Retina (tissue), 1 donor: ENCODE results near the gene ADORA1.
A peak's percentile ranks its signal among the peaks of the same experiment; 100 is the strongest.

Experiments used
- DNase-seq: peaks from one replicate; pipeline ENCODE4 v3.0.0-alpha.2; 2016

Gene ADORA1

GRCh38 chr1:203127666-203128430 is at the start of gene ADORA1:
ADORA1 (plus strand) TSS chr1:203127726; CDS start chr1:203128842, 1,116 bp downstream.
- peak; percentile 85 for DNase-seq

GRCh38 chr1:203077956-203078355 is 49.6 kb upstream of the ADORA1 start:
- DNase-seq = no peak

GRCh38 chr1:203078478-203078877 is 49.0 kb upstream of the ADORA1 start:
- DNase-seq = no peak

GRCh38 chr1:203080456-203080855 is 47.1 kb upstream of the ADORA1 start:
- DNase-seq = no peak

- DNase-seq = no peak
Observed at GRCh38 chr1:203081465-203082230, 45.9 kb upstream of the ADORA1 start.

GRCh38 chr1:203082231-203082505 is 45.4 kb upstream of the ADORA1 start:
- DNase-seq = no peak

GRCh38 chr1:203082571-203083462 is 44.7 kb upstream of the ADORA1 start:
- DNase-seq = no peak

GRCh38 chr1:203083463-203083921 is 44.0 kb upstream of the ADORA1 start:
- DNase-seq = no peak

GRCh38 chr1:203084588-203085527 is 42.7 kb upstream of the ADORA1 start:
- no peak for DNase-seq

- peak; percentile 57 for DNase-seq
Observed at GRCh38 chr1:203085528-203086406, 41.8 kb upstream of the ADORA1 start, which contains the start of gene MYOG. MYOG (minus strand) TSS chr1:203086012; CDS start chr1:203085961, 51 bp downstream.

GRCh38 chr1:203086992-203087763 is 40.3 kb upstream of the ADORA1 start:
- DNase-seq = no peak

GRCh38 chr1:203088441-203088840 is 39.1 kb upstream of the ADORA1 start:
- DNase-seq = no peak

GRCh38 chr1:203089001-203089650 is 38.4 kb upstream of the ADORA1 start:
- no peak for DNase-seq

GRCh38 chr1:203089651-203090045 is 37.9 kb upstream of the ADORA1 start:
- no peak for DNase-seq

- no peak for DNase-seq
Observed at GRCh38 chr1:203090421-203091198, 36.9 kb upstream of the ADORA1 start.

GRCh38 chr1:203091199-203091477 is 36.4 kb upstream of the ADORA1 start:
- no peak for DNase-seq

- no peak for DNase-seq
Observed at GRCh38 chr1:203091761-203092330, 35.7 kb upstream of the ADORA1 start.

- DNase-seq = no peak
Observed at GRCh38 chr1:203093754-203094410, 33.6 kb upstream of the ADORA1 start.
